GM18511 (cell line): Measurements from ENCODE around the gene TAAR9.

Experiments used
- ATAC-seq: cut with Tn5 transposase; IDR thresholded peaks from one replicate; pipeline ENCODE4 v1.9.1; 2021; ENCODE audit warnings: mild to moderate bottlenecking, moderate library complexity; ENCODE audit not compliant: unreplicated experiment

The TAAR9 gene, protein sequence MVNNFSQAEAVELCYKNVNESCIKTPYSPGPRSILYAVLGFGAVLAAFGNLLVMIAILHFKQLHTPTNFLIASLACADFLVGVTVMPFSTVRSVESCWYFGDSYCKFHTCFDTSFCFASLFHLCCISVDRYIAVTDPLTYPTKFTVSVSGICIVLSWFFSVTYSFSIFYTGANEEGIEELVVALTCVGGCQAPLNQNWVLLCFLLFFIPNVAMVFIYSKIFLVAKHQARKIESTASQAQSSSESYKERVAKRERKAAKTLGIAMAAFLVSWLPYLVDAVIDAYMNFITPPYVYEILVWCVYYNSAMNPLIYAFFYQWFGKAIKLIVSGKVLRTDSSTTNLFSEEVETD

DNA sequence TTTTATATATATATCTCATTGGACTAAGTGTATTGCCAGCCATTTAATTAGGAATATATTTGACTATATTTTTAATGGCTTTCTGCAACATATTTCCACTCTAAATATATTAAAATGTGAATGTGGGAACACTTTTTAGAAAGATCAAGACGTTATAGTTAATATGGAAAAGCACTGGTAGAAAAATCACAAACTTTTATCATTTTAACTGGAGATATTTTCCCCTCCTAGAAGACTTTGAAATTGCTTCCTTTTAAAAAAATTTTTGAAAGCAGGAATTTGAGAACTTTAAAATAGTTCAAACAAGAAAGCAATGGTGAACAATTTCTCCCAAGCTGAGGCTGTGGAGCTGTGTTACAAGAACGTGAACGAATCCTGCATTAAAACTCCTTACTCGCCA, at the start of gene TAAR9:
TAAR9 (plus strand) TSS at position 301 of the 400 bp plus-strand sequence; CDS start at position 314, 13 bp downstream.
- ATAC-seq: no peak

DNA sequence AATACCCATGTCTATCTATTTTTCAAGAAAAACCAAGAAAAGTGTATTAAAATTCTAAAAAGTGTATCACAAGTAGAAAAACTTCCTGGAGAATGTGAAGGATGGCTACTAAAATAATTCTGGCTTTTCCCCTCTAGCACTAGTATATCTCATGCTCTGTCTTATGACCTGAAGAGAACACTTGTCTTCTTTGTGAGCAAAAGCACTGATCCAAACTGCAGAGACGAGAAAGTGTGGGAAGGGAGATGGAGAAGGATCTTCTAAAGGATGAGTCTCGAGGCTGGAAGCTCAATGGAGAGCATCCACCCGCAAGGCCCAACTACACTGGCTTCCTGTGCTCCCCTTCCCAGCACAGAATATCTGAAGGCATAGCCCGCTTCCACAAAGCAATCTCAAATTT, 48.7 kb upstream of the TAAR9 start:
- no peak for ATAC-seq

DNA sequence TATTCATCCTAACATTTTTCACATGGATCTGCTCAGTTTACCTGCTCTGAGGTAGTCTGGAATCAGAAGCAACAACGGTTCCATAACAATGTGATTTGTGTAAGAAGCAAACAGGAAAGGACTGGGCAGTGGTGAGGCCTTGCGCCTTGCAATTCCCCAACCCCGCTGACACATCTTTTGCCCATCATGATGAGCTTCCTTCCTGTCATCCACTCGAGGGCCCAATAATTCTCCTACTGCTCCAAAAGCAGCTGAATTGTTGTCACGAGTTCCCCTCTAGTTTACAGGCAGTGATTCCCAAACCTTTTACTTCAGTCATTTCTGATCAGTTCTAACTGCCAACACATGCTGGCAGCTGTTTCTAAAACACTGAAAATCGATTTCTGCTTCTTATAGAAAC, 48.1 kb upstream of the TAAR9 start:
- ATAC-seq: peak; percentile 47

DNA sequence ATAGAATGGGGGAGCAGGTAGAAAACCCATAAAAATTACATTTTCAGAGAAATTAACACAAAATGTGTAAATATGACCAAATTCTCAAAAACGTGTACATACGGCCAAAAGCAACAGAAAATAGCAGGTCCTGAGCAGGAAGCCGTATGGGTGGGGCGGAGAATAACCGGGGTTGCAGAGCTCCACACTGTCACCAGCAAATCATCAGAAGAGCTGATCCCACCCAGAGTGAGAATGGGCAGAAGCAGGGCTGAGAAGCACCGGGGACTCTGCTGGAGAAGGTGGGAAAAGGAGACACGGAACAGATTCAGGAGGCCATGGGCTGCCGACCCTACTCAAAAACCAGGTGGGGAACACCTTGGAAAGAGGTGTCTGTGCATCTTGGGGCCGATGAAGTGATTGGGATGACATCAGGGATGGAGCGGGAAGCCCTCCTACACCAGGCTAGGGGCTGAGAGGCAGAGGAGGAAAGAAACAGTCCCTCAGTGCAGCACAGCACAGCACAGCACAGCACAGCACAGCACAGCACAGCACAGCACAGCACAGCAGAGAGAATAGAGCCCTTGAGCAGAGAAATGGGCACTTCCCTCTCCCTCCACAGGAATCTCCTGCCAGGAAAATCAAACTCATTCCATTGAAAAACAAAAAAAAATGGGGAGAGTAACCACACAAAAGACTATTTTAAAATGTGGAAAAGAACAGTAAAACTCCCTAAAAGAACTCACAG, 47.4 kb upstream of the TAAR9 start:
- peak; percentile 53 for ATAC-seq

DNA sequence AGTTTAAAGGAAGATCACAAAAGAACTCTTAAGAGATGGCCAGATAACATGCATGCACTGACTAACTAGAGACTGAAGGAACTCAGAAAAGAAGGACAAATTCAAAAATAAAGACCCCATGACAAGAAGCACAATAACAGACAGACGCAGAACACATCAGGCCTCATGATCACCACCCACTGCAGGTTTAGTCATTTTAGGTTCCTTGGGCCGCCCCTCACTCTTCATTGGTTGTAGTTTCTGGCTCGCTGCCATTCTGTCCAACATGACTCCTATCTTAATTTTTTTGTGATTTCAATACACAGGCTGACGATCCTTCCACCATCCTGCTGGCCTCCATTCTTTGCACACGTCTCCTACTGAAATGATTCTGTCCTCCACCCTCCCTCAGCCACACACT, 46.8 kb upstream of the TAAR9 start:
- no peak for ATAC-seq

DNA sequence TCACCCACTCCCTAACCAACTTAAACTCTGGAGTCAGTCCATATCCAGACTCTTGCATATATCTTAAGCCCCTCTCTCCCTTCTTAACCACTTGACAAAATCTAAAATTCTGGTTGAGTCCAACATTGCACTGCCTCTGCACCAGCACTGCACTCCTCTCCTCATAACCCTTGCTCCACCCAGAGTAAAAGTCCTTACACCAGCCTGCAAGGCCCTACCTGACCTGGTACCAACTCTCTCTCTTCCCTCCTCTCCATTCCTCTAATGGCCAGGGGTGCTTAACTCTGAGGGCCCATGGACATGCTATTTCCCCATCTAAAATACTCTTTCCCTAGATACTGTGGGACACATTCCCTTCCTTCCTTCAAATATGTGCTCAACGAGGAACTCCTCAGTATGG, 46.2 kb upstream of the TAAR9 start:
- ATAC-seq: no peak

DNA sequence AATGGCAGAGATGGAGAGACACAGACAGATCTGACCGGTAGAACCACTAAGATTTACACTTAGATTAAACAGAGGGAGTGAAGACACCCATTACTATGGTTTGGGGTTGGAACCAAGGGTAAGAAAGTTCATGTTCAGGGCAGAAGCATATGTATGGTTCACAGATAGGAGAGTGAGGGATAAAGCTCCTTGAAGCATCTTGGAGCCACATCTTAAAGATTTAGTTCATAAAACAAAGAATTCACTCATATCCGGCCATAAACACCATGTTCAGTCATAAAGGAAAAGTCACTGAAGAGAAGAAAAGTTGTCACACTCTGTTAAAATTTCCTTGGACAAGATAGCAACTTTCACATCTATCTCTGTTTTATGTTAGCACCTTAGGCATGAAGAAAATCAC, 43.1 kb upstream of the TAAR9 start:
- ATAC-seq: peak; percentile 32

DNA sequence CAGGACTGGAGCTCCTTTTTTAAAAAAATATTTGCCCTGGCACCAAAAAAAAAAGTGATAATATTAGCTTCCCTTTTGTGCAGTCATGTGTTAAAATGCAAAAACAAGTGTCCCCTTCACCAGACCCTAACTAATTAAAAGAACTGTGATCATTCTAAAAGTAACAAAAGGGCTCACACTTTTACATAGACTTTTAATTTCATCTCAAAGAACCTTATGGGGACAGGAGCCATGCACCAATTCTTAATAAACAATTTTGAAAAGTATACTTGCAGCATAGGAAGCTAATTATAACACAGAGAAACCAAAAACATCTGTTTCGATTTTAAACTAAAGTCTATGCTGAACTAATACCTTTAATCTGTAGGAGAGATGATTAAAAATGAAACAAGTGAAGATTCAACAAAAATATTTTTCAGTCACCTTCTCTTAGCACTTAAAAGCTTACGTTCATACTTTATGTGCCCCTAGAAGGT, 42.4 kb upstream of the TAAR9 start:
- peak; percentile 47 for ATAC-seq

DNA sequence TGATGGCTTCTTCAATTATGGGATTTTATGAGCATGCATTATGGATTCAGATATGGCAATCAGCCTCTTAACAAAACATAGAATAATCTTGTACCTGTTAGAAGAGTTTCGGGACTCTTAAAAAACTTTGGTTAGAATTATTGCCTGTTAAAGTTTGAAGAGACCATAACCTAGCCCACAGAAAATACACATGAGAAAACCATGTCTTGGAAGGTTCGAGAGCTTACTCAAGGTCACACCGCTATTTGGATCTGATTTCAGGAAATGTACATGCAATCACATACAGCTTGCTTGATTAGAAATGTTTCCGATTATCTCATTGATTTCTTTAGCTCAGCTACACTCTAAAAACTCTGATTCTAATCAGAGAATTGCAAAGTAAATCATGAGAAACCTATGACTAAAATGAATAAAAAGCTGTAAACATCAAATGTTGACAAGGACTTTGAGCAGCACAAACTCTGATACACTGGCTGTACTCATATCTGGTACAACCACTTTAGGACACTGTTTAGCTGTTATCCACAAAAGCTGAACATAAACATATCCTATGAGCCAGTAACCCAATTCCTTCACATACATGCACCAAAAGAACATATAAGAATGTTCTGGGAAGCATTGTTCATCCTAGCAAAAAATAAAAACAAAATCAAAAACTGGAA, 41.4 kb upstream of the TAAR9 start:
- no peak for ATAC-seq

DNA sequence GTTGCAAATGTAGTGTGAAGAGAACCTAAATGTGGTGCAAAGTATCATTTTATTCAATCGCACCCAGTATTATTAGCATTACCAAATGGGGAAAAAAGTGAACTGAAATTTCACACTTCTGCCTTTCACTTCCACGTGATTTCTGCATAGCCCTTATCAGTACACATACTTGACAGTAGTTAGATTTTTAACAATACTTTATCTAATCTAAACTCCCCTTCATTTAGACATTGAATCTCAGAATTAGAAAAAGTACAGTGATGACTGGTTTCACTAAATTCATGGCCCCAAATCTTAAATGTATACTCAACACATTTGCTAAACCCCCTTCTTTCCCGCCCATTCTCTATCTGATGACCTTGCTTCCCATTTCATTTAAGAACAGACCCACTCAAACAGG, 39.4 kb upstream of the TAAR9 start:
- peak; percentile 64 for ATAC-seq

DNA sequence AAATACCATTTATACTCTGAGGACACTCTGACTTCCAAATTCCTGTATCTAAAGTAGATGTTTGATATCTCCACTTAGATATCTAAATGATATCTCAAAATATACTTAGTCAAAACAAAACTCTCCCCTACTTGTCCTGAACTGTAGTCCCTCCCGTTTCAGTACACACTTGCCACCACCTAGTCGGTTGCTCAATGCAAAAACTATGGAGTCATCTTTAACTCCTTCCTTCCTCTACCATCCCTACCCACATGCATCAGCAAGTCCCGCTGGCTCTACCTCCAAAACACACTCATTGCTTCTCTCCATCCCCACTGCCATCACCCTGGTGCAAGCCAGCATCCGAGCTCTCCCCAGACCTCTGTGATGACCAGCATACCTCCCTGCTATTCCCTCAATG, 38.3 kb upstream of the TAAR9 start:
- ATAC-seq: no peak

DNA sequence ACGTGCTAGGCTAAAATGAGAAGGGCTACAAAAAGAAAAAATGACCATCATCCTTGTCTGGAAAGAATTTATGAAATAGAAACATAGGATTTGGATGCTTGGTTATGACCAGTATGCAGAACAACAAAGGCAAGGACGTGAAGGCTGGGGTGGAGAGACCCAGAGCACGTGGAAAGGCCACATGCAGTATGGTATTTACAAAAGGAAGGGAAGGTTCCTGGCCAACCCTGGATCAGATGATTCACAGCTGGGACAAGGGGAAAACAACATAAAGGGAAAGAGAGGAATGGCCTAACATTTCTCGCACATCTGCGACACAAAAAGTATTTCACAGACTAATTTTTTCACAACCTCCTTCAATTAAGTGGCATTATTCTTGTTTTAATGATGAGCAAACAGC, 33.3 kb upstream of the TAAR9 start:
- ATAC-seq: no peak

DNA sequence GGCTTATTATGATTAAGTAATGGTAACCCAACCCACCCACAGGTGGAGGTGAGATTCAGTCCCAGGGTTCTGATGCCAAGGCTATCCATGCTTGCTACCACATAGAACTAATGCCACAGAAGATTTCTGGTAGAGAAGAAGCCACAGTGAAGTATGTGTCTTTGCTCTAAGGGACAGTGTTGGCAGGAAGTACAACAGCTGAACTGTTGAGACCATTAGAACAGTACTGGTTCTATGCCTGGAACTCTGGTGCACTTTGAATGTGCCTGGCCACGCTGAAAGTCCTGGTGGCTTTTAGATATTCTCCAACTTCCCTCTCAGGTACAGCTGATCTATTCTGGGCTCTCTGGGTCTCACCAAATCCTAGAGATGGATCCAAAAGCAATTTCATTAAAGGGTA, 32.9 kb upstream of the TAAR9 start:
- no peak for ATAC-seq

DNA sequence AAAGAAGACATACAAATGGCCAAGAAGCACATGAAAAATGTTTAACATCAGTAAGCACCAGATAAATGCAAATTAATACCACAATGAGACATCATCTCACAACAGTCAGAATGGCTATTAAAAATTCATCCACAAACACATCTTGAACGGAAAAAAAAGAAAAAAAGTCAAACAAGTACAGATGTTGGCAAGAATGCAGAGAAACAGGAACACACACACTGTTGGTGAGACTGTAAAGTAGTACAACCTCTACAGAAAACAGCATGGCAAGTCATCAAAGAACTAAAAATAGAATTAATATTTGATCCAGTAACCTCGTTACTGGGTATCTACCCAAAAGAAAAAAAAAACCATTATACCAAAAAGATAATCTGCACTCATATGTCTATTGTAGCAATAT, 31.6 kb upstream of the TAAR9 start:
- ATAC-seq: no peak

DNA sequence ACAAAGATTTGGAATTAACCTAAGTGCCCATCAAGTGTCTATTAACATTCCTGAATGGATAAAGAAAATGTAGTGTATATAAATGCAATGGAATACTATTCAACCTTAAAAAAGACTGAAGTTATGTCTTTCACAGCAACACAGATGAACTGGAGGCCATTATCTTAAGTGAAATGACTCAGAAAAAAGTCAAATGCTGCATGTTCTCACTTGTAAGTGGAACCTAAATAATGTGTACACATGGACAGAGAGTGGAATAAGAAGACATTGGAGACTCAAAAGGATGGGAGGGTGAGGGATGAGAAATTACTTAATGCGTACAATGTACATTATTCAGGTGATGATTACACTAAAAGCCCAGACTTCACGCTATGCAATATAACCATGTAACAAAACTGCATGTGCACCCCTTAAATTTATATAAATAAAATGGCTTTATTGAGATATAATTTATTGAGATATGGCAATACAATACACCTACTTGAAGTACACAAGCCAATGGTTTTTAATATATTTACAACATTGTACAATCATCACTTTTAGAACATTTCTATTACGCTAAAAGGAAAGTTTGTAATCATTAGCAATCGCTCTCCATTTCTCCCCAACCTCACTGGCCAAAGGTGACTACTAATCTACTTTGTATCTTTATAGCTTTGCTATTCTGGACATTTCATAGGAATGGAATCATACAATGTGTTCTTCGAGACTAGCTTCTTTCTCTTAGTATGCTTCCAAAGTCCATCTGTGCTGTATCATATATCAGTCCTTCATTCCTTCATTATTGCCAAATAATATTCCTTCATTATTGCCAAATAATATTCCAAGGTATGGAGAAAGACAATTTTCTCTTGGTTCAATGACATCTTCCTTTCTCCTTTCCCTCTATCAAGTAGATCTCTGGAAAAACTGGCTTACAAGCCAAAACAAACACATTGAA, 30.9 kb upstream of the TAAR9 start:
- ATAC-seq: no peak

DNA sequence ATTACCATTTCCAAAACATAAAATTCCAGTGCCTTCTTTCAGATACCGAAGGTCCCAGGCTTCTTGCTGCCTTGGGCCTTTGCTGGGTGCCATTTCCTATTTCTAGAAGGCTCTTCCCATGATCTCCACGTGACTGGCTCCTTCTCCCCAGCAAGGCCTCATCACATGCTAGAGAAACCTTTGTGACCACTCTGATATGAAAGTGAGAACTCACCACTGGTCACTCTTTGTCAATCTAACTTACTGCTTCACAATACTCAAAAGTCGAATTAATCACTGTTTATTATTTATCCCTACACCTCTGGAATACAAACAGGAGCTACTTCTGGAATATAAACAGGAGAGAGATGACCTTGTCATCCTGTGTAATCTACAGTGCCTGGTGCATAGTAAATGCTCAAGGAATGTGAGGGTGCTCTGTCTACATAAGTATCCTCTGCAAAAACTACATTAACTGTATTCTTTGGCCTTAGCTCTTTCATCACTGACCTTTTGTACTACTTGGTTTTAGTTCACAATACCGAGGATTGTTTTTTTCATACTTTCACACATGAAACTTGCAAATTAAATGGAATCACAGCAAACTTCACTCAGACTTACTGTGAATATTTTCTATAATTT, 26.8 kb upstream of the TAAR9 start:
- no peak for ATAC-seq

DNA sequence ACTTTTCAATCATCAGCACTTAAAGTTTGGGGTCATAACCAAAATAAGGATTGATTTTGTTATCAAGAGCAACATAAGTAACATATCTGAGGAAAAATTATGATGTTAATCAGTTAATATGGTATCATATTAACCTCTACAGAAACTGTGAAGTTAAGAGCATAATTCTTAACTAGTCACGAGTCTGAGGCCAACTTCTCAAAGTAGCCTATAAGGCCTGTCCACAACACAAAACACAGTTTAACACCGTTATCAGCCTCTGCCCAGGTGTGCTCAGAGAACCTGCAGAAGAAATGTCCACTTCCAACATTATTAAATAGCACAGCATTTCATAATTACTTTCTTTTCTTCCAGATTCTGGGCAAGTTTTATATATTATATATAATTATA, 26.3 kb upstream of the TAAR9 start:
- peak; percentile 24 for ATAC-seq

DNA sequence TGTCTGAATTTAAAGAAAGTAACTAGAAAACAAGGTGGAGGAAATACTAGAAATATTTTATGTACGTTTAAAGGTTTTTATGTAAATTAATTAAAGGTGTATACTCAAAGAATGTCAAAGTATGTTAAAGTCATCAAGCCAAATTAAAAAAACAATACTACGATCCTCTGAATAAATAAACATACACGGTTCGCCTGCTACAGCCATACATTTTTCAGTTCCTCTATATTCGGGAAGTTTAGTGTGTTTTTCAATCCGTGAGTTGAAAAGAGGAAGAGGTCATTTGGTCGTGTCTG, 25.8 kb upstream of the TAAR9 start:
- no peak for ATAC-seq

DNA sequence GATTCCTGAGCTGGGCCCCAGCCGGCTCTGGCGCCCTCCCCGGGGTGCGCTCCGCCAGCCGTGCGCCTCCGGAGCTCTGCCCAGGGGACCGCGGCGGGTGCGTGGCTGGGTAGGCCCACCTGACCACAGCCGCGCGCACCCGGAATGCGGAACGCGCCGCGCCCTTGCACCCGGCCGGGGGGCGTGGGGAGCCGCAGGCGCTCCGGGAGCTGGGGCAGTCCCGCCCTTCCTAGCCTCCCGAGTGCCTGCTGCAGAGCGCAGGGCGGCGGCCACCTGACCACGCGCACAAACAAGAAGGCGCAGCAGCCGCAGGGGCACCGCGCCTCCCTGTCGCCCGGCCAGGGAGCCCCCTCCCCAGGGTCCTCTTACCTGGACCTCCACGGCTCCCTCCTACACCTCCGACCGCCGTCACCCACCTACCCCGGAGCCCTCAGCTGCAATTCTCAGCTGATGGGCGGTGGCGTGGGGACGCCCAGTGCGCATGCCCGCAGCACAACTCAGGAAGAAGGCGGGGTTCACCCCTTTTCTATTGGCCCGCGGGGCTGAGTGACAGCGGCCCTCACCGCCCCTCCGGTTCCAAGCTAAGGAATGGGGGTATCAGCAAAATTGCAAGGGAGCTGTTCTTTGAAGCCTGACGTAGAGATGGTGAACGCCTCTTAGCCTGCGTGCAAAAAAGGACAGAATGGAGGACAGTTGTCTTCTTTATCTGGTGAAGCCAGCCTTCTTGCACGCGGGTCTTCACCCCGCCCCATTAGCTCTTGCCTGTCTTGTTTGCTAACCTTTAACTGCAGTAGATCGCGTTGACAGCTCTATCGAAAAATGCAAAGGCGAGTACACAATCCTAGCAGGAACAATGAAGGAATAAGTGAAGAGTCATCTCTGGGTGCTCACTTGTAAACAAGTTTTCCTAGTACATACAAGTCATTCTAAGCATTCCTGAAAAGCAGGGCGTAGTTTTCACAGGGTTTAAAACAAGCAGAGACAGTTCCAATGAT, 25.1 kb upstream of the TAAR9 start, which contains the start of gene STX7:
STX7 (minus strand) TSS at position 479 of the 995 bp plus-strand sequence. CDS start 9,586 bp downstream, outside the sequence.
- ATAC-seq: peak; percentile 89
